Esophagus muscularis mucosa (tissue), 2 donors: Measurements from ENCODE around the gene SLX4IP.

ENCODE experiments used
- EP300 ChIP-seq: sonication (generic); formaldehyde crosslinking; IDR thresholded peaks from one replicate; pipeline ENCODE4 v1.6.1; 2017; ENCODE audit warnings: antibody characterized with exemption
- POLR2A ChIP-seq: fragments of 450-650 bp; IDR thresholded peaks from one replicate; pipeline ENCODE4 v1.6.1; 2017; ENCODE audit warnings: antibody characterized with exemption, moderate library complexity, mild to moderate bottlenecking, low read depth

- TF ChIP-seq POLR2A (no peak), EP300 (no peak)
These were observed 4.4 kb upstream of the SLX4IP start for GRCh38 chr20:10430704-10431103.
